NT2/D1 (cell line): ENCODE measurements around the gene DENND1C.

ENCODE experiments used
- SUZ12 ChIP-seq: IDR thresholded peaks from 2 replicates; pipeline ENCODE4 v1.6.1; 2011; ENCODE audit not compliant: insufficient read length, insufficient read depth; ENCODE audit errors: extremely low read depth
- YY1 ChIP-seq: IDR thresholded peaks from 2 replicates; pipeline ENCODE4 v1.6.1; 2011; ENCODE audit not compliant: insufficient read length, insufficient read depth
- ZNF274 ChIP-seq: IDR thresholded peaks from 2 replicates; pipeline ENCODE4 v1.6.1; 2011; ENCODE audit warnings: mild to moderate bottlenecking, low read depth, low read length

GRCh38 chr19:6470173-6470572, 11.4 kb downstream of the DENND1C start:
- TF ChIP-seq YY1 = no peak
- TF ChIP-seq ZNF274 = no peak
- TF ChIP-seq SUZ12 = no peak
